ENCODE results near the gene CDK5. TPM values are rescaled to one million over a fixed set of nuclear protein-coding genes. Genes with fewer than 3 reads are reported as not detected.

Gene CDK5
- total RNA-seq, 2 donors from 2014 or later: 22.2 to 25.2 TPM

- Mint-ChIP-seq H3K36me3 (ENCODE audit: low read depth) (peaks cover 7% of the 10 kb centered on the region), H3K27ac (peak overlapping the region; percentile 90), H3K27me3 (ENCODE audit: insufficient read depth) (peaks cover 1% of the 10 kb centered on the region), H3K4me1 (peaks cover 34% of the 10 kb centered on the region), H3K4me3 (peak overlapping the region; percentile 74), H3K9me3 (no peaks in the 10 kb centered on the region)
- peak overlapping the region; percentile 85 for H3K4me3 ChIP-seq (ENCODE audit: low read length)
- no peak overlapping the region for H3K9ac ChIP-seq (ENCODE audit: extremely low read depth, low read length, poor library complexity, severe bottlenecking)
- peaks cover 2% of the 10 kb centered on the region for H3K36me3 ChIP-seq (ENCODE audit: control insufficient read depth, insufficient read depth, low read length)
- DNase-seq: no peak
- TF ChIP-seq CTCF (conservative IDR thresholded peaks at IDR 0.05): no peak
- WGBS, 2 experiments (ENCODE audit: insufficient coverage in 1 of 2, insufficient read length in 1 of 2): 48% methylated on average over 5 of the region's 5 CpGs
- H3K27ac ChIP-seq (ENCODE audit: low read depth, low read length): peak overlapping the region; percentile 84
- H3K4me1 ChIP-seq (ENCODE audit: control insufficient read depth, insufficient read depth, low read length): peaks cover 19% of the 10 kb centered on the region
- no peaks in the 10 kb centered on the region for H3K9me3 ChIP-seq (ENCODE audit: control insufficient read depth, low read length)
- peaks cover 6% of the 10 kb centered on the region for H3K27me3 ChIP-seq (ENCODE audit: control insufficient read depth, insufficient read depth, low read length, poor library complexity, severe bottlenecking)
Observed at GRCh38 chr7:151085329-151085690, 27.6 kb upstream of the CDK5 start.

GRCh38 chr7:151083824-151084160 lies 26.1 kb upstream of the CDK5 start:
- no peak overlapping the region for H3K27ac Mint-ChIP-seq
- no peak overlapping the region for H3K27ac ChIP-seq (ENCODE audit: low read depth, low read length)
- WGBS, 2 experiments (ENCODE audit: insufficient coverage in 1 of 2, insufficient read length in 1 of 2): 0 to 11% methylated on average over 1 to 2 of the region's 3 CpGs

GRCh38 chr7:151083071-151083823 lies 25.6 kb upstream of the CDK5 start, which contains the start of gene TMUB1:
TMUB1 (minus strand) TSS chr7:151083493; CDS start chr7:151082563, 930 bp downstream.
- H3K36me3 Mint-ChIP-seq (ENCODE audit: low read depth): peaks cover 6% of the 10 kb centered on the region
- H3K27ac Mint-ChIP-seq: peak within 1 kb of the TSS; percentile 64
- Histone ChIP-seq H3K9ac (ENCODE audit: extremely low read depth, low read length, poor library complexity, severe bottlenecking) (peak within 1 kb of the TSS; percentile 59), H3K4me1 (ENCODE audit: control insufficient read depth, insufficient read depth, low read length) (peaks cover 21% of the 10 kb centered on the region), H3K27me3 (ENCODE audit: control insufficient read depth, insufficient read depth, low read length, poor library complexity, severe bottlenecking) (peaks cover 6% of the 10 kb centered on the region), H3K36me3 (ENCODE audit: control insufficient read depth, insufficient read depth, low read length) (no peaks in the 10 kb centered on the region), H3K27ac (ENCODE audit: low read depth, low read length) (no peak within 1 kb of the TSS), H3K4me3 (ENCODE audit: low read length) (peak within 1 kb of the TSS; percentile 87), H3K9me3 (ENCODE audit: control insufficient read depth, low read length) (no peaks in the 10 kb centered on the region)
- peak; percentile 86 for DNase-seq
- H3K9me3 Mint-ChIP-seq: no peaks in the 10 kb centered on the region
- H3K4me1 Mint-ChIP-seq: peaks cover 32% of the 10 kb centered on the region
- H3K27me3 Mint-ChIP-seq (ENCODE audit: insufficient read depth): peaks cover 1% of the 10 kb centered on the region
- 1% methylated on average over 24 to 69 of the region's 69 CpGs for WGBS, 2 experiments (ENCODE audit: insufficient coverage in 1 of 2, insufficient read length in 1 of 2)
- TF ChIP-seq CTCF (conservative IDR thresholded peaks at IDR 0.05): no peak
- H3K4me3 Mint-ChIP-seq: peak within 1 kb of the TSS; percentile 76

More at GRCh38 chr7:151083824-151084160, 26.1 kb upstream of the CDK5 start:
- Histone ChIP-seq H3K4me3 (ENCODE audit: low read length) (peak overlapping the region; percentile 87), H3K36me3 (ENCODE audit: control insufficient read depth, insufficient read depth, low read length) (no peaks in the 10 kb centered on the region), H3K27me3 (ENCODE audit: control insufficient read depth, insufficient read depth, low read length, poor library complexity, severe bottlenecking) (peaks cover 6% of the 10 kb centered on the region), H3K4me1 (ENCODE audit: control insufficient read depth, insufficient read depth, low read length) (peaks cover 20% of the 10 kb centered on the region), H3K9ac (ENCODE audit: extremely low read depth, low read length, poor library complexity, severe bottlenecking) (no peak overlapping the region), H3K9me3 (ENCODE audit: control insufficient read depth, low read length) (no peaks in the 10 kb centered on the region)
- TF ChIP-seq CTCF (conservative IDR thresholded peaks at IDR 0.05): no peak
- Mint-ChIP-seq H3K4me1 (peaks cover 31% of the 10 kb centered on the region), H3K4me3 (peak overlapping the region; percentile 76), H3K36me3 (ENCODE audit: low read depth) (peaks cover 6% of the 10 kb centered on the region), H3K27me3 (ENCODE audit: insufficient read depth) (peaks cover 1% of the 10 kb centered on the region), H3K9me3 (no peaks in the 10 kb centered on the region)
- no peak for DNase-seq

All from endodermal cell (in vitro differentiated cells).